ENCODE results near the gene WFDC1. TPM values are rescaled to one million over a fixed set of nuclear protein-coding genes. Genes with fewer than 3 reads are reported as not detected.

Gene WFDC1, protein sequence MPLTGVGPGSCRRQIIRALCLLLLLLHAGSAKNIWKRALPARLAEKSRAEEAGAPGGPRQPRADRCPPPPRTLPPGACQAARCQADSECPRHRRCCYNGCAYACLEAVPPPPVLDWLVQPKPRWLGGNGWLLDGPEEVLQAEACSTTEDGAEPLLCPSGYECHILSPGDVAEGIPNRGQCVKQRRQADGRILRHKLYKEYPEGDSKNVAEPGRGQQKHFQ
- not detected in 5 replicates for total RNA-seq (2022; extraction: Qiagen RNA extraction)

DNA sequence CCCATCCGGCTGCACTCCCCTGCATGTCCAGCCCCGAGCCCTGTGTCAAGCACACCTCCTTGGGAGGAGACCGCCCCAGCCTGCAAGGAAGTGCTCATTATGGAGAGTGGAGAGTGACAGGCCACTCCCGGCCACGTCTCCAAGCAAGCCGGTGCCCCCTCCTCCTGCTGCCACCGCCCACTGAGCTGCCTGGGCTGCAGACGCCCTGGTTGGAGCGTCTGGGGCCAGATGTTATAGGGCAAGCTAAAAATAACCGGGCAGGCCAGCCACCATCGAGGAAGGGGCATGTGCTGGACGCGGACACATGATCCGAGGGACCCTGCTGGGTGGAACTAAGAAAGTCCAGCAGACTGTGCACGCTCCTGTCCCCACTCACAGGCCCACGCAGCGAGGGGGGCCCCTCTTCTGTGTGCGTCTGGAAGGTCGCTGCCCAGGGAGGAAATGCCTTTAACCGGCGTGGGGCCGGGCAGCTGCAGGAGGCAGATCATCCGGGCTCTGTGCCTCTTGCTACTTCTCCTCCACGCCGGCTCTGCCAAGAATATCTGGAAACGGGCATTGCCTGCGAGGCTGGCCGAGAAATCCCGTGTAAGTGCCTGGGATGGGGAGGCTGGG, at the start of gene WFDC1:
Gene WFDC1, plus strand, starts transcription at position 348 of the 612 bp plus-strand sequence. Its CDS starts 94 bp downstream, at position 442.

DNA sequence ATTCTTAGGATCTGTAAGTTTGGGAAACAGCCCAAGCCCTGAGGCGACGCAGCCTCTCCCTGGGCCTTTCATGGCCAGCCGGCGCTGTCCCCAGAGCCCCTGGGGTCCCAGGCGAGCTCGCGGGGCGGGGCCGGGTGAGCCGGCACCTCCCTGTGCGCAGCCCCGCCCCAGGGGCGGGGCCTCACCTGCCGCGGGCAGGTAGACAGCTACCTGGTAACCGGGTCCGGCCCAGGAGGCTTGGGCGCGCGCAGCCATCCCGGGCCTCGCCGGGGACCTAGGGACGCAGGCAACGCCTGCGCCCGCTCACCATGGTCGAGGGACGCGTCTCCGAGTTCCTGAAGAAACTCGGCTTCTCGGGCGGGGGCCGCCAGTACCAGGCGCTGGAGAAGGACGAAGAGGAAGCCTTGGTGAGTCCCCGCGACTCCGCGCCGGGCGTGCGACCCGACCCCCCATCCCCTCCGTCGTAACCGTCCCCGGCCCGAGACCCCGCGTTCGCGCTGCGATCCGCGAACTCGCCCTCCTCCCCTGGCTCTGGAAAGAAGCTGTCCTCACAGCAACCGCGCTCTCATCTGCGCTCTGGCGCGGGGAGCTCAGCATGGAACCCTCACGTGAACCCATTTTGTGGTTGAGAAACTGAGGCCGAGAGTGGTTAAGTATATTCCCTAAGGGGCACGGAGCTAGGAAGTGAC, 73.8 kb downstream of the WFDC1 start, which contains the start of gene ATP2C2:
Gene ATP2C2, plus strand, starts transcription at position 231 of the 689 bp plus-strand sequence. Its CDS starts 78 bp downstream, at position 309.

Other genes with a start within 250 kb of the WFDC1 start
- 38.6 to 49.9 TPM (median 42.9 TPM) in 5 replicates for gene MBTPS1, start 177.9 kb upstream of the WFDC1 start, total RNA-seq (2022; extraction: Qiagen RNA extraction)
- gene HSDL1, start 149.7 kb upstream of the WFDC1 start, total RNA-seq (2022; extraction: Qiagen RNA extraction) = 17.9 to 20.4 TPM (median 18.9 TPM) in 5 replicates
- 0.23 to 0.59 TPM (median 0.38 TPM) in 5 replicates for gene DNAAF1, start 149.6 kb upstream of the WFDC1 start, total RNA-seq (2022; extraction: Qiagen RNA extraction)
- 23.6 to 29.7 TPM (median 28.6 TPM) in 5 replicates for gene TAF1C, start 107.8 kb upstream of the WFDC1 start, total RNA-seq (2022; extraction: Qiagen RNA extraction)
- not detected in 5 replicates for gene ADAD2, start 103.7 kb upstream of the WFDC1 start, total RNA-seq (2022; extraction: Qiagen RNA extraction)
- gene KCNG4, start 54.9 kb upstream of the WFDC1 start, total RNA-seq (2022; extraction: Qiagen RNA extraction) = not detected in 5 replicates
- 0.09 to 0.32 TPM (median 0.16 TPM) in 5 replicates for gene ATP2C2, start 73.7 kb downstream of the WFDC1 start, total RNA-seq (2022; extraction: Qiagen RNA extraction)
- gene MEAK7, start 209.8 kb downstream of the WFDC1 start, total RNA-seq (2022; extraction: Qiagen RNA extraction) = 45.6 to 68.0 TPM (median 54.4 TPM) in 5 replicates